GM19372 (cell line): Measurements from ENCODE around the gene AREL1.
"Not testable (repeated sequence)": the region's sequence is repeated elsewhere in the genome, so short reads cannot be mapped to it uniquely, and the experiment has no call there.

ENCODE experiments used
- ATAC-seq: cut with Tn5 transposase; IDR thresholded peaks from one replicate; pipeline ENCODE4 v1.9.1; 2021; ENCODE audit warnings: mild to moderate bottlenecking, low read depth, moderate library complexity; ENCODE audit not compliant: unreplicated experiment

AREL1 gene, protein sequence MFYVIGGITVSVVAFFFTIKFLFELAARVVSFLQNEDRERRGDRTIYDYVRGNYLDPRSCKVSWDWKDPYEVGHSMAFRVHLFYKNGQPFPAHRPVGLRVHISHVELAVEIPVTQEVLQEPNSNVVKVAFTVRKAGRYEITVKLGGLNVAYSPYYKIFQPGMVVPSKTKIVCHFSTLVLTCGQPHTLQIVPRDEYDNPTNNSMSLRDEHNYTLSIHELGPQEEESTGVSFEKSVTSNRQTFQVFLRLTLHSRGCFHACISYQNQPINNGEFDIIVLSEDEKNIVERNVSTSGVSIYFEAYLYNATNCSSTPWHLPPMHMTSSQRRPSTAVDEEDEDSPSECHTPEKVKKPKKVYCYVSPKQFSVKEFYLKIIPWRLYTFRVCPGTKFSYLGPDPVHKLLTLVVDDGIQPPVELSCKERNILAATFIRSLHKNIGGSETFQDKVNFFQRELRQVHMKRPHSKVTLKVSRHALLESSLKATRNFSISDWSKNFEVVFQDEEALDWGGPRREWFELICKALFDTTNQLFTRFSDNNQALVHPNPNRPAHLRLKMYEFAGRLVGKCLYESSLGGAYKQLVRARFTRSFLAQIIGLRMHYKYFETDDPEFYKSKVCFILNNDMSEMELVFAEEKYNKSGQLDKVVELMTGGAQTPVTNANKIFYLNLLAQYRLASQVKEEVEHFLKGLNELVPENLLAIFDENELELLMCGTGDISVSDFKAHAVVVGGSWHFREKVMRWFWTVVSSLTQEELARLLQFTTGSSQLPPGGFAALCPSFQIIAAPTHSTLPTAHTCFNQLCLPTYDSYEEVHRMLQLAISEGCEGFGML

DNA sequence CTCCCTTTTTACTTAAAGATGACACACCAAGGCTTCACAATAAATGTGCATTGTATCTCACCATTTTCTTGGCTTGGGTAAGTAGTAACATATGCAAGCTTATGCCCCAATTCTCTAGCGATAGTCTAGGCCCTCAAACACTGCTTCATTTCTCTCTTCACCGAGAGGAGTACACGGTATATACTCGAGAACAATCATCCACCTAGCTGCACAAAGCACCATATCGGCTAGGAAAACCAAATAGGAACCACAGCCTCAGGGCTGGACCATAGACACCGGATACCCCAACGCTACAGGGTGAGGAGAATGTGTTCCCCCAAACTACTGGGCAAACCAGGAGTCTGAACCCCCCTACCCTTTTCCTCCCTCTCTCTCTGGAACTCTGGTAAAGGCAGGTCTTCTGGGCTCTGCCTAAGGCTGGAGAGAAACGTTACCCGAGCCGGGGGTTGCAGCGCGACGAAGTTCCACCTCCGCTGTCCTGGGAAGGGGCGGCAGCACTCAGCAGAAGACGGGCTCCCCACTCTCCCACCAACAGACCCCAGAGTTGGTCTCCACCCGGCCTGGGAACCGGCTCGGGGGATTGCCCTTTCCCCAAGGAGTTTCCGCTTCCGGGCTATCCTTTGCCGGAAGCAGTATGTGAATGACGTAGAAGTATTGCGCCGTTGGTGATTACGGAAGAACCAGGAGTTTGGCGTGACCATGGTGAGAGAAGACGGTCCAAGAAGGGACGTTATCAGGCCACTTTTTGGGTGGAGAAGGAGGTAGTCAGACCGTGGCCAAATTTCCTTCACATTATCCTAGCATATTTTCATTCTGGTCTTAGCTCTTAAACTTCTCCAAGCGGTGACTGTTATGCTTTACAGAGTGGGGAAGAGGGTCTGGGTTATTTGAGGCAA, at the start of gene AREL1, which contains the start of gene FCF1:
Gene AREL1, minus strand, starts transcription at position 582 of the 896 bp plus-strand sequence. CDS start 27,465 bp downstream, outside the sequence.
Gene FCF1, plus strand, starts transcription at position 646 of the 896 bp plus-strand sequence. Its CDS starts 54 bp downstream, at position 700.
- ATAC-seq: peak; percentile 94

DNA sequence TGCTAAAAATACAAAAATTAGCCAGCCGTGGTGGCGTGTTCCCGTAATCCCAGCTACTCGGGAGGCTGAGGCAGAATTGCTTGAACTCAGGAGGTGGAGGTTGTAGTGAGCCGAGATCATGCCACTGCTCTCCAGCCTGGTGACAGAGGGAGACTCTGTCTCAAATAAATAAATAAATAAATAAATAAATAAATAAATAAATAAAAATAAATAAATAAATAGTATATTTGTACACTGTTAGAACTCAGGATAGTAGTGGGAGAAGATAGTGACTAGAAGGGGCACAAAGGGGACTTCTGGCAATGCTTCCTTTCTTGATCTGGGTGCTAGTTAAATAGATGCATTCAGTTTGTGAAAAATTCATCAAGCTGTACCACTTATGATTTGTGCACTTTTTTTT, 45.6 kb upstream of the AREL1 start:
- not testable (repeated sequence) for ATAC-seq

DNA sequence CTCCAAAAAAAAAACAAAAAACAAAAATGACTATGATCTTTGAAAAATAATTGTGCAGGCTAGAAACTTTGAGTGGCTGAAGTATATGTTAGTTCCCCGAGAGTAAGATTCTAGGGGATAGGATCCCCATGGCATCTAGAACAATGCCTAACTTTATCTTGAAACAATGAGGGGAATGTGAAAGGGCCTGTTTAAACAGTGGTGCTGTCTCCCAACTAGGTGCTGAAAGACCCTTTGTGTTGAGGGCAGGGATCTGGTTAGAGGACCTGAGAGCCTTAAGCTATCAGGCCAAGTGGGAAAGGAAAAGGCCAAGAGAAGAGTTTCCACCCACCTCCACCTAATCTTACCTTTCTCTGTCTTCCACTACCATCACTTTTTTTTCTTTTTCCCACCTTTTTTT, 43.4 kb upstream of the AREL1 start:
- ATAC-seq: no peak

DNA sequence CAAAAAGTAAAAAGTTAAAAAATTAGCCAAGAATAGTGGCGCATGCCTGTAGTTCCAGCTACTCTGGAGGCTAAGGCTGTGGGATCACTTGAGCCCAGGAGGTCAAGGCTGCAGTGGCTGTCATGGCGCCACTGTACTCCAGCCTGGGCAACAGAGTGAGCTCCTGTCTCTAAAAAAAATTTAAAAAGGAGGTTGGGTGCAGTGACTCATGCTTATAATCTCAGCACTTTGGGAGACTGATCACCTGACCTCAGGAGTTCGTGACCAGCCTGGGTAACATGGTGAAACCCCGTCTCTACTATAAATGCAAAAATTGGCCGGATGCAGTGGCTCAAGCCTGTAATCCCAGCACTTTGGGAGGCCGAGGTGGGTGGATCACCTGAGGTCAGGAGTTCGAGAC, 42.0 kb upstream of the AREL1 start:
- ATAC-seq: no peak

DNA sequence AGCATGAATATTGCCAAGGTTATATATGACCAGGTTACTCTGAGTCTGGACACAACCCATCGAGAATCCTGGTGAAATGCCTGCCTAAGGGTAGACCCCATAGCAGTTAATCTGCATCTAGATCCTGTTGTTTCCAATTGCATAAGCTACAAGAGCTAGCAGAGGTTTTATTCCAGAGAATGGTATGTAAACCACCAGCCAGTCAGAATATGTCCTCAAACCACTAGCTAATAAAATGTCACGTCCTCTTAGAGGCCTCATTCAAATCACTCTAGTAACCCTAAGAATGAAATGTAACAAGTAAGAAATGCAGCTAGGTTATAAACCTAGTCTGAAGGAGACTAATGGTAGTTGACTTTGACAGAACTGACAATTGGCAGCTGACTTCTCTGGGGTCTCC, 41.3 kb upstream of the AREL1 start:
- no peak for ATAC-seq

DNA sequence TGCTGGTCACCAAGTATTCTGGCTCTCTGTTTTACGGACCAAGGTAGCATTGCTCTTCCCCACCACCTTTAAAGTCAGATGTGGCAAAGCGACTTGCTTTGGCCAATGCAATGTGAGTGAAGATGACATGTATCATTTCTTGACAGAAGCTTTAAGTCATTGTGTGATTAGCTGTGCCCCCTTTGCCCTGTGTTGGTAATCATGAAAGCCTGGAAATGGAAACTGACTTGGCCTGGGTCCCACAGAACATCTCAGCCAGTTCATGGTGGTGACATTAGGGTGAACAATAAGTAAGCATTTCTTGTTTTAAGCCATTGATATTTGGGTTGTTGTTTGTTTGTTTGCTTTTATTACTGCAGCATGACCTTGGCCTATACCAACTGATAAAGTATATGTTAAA, 34.4 kb upstream of the AREL1 start:
- no peak for ATAC-seq

DNA sequence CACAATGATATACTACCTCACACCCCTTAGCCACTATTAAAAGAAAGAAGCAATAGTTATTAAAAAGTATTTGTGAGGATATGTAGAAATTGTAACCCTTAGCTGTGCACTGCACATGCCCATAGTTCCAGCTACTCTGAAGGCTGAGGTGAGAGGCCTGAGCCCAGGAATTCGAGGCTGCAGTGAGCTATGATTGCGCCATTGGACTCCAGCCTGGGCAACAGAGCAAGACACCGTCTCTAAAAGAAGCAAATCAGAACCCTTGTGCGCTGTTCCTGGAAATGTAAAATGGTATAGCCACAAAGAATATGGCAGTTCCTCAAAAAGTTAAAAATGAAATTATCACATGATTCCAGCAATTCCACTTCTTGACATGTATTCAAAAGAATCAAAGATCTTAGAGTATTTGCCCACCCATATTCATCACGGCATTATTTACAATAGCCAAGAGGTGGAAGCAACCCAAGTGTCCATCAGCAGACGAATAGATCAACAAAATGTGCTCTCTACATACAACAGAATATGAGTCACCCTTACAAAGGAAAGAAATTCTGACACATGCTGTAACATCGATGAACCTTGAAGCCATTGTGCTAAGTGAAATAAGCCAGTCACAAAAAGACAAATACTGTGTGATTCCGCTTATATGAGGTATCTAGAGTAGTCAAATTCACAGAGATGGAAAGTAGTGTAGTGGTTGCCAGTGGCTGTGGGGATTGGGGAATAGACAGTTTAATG, 26.6 kb upstream of the AREL1 start:
- no peak for ATAC-seq

DNA sequence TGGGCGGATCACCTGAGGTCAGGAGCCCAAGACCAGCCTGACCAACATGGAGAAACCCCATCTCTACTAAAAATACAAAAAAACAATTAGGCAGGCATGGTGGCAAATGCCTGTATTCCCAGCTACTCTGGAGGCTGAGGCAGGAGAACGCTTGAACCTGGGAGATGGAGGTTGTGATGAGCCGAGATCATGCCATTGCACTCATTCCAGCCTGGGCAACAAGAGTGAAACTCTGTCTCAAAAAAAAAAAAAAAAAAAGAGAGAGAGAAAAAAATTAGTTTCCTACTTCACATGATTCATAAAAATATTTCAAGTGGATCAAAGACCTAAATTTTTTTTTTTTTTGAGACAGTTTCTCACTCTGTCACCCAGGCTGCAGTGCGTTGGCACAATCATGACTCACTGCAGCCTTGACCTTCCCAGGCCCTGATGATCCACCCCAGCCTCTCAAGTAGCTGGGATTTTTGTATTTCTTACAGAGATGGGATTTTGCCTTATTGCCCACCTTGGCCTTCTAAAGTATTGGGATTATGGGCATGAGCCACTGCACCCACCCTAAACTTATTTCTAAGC, 25.0 kb upstream of the AREL1 start:
- no peak for ATAC-seq

DNA sequence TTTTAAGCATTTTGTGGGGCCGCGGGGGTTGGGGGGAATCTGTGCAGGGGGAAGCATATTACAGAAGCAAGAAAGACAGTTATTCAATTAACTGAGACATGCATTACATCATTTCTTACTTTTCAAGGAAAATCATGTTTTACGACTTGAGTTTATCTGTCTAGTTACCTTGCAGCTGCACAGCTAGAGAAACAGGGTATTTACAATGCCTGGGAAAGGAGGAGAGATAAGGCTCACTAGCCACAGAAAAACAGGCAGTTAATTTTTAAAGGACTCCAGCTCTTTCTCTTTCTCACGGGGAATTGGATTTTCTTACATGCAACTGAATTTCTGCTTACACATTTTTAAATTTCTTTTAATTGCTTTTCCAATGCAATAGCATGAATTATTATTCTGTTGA, 22.2 kb upstream of the AREL1 start:
- ATAC-seq: no peak

DNA sequence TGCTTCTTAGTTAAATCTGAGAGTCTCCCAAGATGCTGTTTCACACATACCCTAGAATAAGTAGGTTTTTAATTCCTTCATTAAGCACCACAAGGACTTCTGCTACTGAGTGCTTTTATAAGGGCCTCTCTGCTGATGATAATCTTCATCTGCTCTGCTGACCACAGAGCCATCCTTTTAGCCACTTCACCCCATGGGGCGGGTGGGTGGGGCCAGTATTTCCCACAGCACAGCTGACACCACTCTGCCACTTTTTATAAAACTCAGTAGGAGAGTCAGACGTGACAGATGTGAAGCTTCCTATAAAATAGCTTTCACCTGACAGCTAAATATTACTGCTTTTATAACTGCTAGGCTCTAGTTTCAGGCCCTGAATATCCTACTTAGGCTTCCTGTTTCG, 20.3 kb upstream of the AREL1 start:
- ATAC-seq: no peak

DNA sequence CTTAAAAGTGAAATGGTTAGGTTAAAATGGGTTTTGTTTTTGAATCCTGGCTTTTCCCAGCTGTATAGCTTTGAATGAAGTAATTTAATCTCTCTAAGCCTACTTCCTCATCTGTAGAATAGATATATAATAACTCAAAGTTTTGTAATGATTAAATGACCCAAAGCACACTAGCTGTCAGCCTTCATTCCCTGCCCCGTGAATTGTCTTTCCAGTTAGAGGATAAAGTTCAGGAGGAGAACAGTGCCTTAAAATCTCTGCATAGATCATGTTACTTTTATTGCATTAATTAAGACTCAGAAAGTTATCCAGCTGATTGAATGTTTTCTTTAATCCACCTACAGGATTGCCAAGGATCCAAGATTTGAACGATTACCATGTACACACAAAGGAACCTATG, 19.5 kb upstream of the AREL1 start:
- ATAC-seq: no peak

DNA sequence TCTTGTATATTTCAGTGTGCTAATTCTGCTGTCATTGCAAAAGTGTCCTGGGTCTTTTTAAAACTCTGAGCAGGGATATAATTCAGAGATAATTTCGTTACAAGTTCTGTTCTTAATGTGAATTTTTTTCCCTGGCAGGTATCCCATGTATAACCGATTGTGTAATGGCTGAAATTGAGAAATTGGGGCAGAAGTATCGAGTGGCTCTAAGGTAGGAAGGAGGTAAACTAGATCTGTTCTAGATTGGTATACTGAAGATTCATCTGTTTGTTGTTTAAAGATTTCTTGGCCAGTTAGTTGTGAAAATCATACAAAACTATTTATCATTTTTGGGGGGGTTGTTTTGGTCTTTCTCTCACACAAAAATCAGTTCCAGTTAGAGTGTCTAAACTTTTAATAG, 10.3 kb upstream of the AREL1 start:
- ATAC-seq: no peak

DNA sequence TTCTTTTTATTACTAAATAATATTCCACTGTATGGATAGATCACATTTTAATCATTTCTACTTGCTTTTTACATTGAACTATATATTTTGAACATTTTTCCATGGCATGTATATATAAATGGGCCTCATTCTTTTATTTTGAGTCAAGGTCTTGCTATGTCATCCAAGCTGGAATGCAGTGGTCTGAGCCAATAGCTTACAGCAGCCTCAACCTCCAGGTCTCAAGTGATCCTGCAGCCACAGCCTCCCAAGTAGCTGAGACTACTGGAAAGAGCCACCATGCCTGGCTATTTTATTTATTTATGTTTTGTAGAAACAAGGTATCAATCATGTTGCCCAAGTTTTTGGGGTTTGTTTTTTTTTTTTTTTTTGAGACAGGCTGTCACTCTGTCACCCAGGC, 7.6 kb upstream of the AREL1 start:
- ATAC-seq: no peak

DNA sequence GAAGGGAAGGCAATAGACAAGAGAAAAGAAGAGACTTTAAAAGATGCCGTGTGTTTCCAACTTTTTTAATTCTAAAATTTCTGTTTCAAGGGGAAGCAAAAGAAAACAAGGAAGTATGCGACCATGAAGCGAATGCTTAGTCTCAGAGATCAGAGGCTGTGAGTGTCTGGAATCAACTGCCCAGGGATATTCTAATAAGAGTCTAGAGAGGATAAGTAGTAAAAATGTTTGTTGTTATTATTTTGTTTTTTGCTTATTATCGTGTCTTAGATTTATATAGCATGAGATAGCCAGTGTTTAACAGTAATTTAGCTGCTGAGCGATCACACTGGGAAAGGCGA, 485 bp upstream of the AREL1 start:
- ATAC-seq: no peak

DNA sequence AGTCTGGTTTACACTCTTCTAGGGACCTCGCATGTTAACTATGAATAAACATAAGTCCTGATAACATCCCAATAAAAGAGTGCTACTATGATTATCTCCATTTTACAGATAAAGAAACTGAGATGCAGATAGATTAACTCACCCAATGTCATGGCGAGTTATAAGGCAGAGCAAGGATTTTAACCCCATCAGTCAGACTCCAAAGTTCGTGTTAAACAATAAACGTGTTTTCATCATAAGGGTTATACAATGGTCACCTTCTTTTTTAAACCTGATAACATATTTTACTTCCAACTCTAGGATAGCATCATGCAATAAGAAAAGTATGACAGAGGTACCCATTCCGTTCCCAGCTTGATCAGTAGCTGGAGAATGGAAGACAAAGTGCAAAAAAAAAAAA, 1.2 kb downstream of the AREL1 start:
- ATAC-seq: no peak

DNA sequence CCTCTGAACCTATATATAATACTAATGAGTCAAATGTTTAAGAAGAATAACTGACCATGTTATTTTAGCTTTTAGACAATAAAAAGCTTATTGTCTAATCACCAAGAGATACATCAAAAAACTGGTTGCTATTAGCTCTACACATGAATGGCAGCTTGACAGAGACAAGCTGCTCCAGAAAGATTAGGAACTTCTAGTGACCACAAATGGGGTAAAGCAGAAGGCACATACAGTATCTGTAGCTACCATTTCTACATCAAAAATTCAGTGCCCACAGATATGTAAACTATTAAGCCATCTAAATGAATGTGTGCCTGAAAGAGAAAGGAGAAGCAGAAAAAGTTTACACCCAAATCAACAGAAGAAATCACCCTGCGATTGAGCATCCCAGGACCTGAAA, 2.4 kb downstream of the AREL1 start:
- no peak for ATAC-seq

DNA sequence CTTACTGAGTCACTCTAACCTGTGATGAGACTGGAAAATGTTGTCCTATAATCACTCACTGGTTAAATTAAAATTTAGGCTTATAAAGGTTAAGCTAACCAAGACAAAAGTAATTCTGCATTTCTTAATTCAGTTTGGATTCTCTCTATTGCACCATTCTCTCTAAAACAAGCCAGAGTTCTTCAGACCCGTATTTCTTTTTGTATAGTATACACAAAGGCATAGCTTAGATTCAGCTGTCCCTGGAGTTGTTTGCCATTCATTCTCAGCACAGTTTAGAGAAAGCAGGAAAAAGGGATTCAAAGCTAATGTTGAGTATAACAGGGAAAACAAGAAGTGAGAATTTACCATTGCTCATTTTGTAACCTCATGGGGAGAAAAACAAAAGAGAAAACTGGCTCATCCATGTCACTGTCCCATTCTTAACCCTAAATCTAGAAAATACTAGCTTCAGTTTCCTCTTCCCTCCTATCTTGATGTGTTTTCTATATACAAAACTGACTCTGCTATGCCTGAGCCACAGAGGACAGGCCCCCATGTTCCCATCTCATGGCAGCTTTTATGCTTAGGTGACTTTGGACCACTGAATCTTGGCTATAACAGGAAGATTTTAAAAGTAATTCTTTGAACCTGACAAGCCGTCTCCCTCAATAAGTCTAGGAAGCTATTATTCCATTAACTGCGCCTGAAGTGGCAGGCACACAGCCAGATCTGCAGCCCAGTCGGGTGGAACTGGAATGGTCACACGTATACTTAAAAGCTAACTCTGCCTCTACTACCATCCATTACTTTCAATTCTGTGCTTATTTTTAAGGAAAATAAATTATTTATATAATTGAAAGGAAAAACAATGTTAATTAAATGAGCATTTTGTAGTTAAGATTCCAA, 7.0 kb downstream of the AREL1 start:
- no peak for ATAC-seq

DNA sequence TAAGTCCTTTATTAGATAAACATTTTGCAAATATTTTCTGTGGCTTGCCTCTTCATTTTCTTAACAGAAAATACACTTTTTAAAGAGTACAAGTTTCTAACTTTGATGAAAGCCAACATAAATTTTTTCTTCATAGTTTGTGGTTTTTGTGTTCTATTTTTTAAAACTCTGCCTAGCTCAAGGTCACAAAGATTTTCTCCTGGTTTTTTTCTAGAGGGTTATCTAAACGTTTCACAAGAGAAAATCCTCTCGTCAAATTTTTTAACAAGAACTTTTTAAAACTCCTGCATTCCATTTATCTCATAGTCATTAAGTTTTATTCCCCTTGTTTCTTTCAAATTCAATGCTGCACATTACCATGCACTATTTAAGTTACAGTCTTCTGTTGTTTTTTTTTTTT, 8.2 kb downstream of the AREL1 start:
- ATAC-seq: no peak

DNA sequence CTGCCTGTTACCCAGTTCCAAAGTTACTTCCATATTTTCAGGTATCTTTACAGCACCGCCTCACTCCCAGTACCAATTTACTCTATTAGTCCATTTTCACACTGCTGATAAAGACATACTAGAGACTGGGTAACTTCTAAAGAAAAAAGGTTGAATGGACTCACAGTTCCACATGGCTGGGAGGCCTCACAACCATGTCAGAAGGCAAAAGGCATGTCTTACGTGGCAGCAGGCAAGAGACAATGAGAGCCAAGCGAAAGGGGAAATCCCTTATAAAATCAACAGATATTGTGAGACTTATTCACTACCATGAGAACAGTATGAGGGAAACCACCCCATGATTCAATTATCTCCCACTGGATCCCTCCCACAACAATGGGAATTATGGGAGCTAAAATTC, 9.8 kb downstream of the AREL1 start:
- ATAC-seq: no peak
